Activated CD8-positive, alpha-beta memory T cell treated with anti-CD3 and anti-CD28 coated beads, Interleukin-2, amount 50 U/mL, for 1 hour (primary cell): Measurements from ENCODE around the gene TEX55.
"Not testable (repeated sequence)": the region's sequence is repeated elsewhere in the genome, so short reads cannot be mapped to it uniquely, and the experiment has no call there.

ENCODE experiments used
- DNase-seq: peaks from one replicate; pipeline ENCODE4 v3.0.0-alpha.2; 2020; ENCODE audit errors: extremely low read depth

TEX55 gene

DNA sequence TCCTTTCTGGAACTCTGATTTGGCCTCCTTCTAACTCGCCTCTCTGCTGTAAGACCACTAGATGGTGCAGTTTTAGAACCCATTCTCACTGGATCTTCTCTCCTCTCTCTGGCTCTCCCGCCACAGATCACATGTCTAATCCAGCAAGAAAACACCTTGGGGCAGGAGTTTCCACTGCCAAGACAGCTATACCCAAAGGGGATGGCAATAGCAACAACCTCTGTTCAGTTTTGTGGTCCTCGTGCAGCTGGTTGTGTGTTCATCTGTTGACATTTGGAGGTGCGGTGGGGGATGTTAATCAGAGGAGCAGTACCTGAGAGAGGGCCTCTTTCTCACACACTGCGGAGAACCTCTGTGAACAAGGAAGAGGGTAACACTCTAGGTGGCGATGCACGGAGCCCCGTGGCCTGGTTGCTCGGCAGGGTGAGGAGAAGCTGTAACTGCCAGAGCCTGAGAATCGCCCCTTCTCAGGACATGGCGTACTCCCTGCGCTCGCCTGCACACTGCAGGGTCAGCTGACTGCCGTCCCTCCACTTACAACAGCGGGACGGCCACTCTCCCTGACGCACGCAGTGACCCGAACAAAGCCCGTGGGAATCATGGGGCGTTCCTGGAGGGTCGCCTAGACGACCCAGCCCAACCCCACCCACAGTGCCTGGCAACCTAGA, at the start of gene TEX55:
TSS of gene TEX55 (plus strand) at position 666 of the 668 bp plus-strand sequence. CDS start 25 bp downstream, outside the sequence.
- no peak for DNase-seq

DNA sequence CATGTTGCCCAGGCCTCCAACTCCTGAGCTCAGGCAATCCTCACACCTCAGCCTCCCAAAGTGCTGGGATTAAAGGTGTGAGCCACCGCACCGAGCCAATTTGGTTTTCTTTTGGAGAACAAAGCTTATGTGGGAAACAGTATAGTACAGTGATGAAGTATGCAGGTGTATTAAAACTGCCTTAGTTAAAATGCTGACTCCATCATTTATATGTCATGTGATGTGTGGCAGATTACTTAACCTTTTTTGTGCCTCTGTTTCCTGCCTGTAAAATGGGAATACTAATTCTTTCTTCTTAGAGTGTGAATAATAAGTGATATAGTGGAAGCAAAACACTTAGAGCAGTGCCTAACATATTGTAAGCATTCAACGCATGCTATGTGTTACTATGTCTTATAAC, 48.0 kb upstream of the TEX55 start:
- no peak for DNase-seq

DNA sequence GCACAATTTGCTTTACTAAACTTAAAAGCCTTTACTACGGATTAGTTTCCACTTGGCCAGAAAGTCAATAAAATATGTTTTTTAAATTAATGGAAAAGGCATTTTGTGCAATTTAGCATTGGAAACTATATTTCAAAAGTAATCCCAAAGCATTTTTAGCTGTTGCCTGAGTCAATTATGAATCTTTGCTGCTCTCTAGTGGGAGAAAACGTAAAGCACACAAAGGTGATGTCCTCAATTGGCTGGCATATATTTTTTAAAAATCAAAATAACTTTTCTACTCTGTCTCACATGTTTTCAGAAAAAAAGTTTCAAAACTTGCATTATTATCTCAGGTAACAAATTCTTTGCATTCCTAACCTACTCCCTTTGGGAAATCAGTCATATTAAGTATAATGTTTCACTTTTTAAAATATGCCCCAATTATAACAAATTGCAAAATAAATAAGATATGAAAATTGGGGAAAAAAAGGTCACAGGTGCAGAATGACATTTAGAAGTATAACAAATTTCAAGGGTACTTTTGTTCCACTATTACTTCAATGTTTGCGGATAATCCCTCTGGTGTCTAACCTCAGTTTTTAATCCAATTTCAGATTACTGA, 47.2 kb upstream of the TEX55 start:
- DNase-seq, result no peak

DNA sequence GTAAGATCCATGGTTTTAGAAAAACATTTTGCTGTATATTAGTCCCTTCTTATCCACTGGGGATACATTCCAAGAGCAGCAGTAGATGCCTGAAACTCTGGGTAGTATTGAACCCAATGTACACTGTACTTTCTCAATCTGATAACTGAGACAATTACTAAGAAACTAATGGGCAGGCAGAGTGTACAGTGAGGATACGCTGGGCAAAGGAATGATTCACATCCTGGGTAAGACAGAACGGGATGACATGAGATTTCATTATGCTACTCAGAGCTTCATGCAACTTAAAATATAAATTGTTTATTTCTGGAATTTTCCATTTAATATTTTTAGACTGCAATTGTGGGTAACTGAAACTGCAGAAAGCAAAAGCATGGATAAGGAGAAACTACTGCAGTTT, 46.2 kb upstream of the TEX55 start:
- no peak for DNase-seq

DNA sequence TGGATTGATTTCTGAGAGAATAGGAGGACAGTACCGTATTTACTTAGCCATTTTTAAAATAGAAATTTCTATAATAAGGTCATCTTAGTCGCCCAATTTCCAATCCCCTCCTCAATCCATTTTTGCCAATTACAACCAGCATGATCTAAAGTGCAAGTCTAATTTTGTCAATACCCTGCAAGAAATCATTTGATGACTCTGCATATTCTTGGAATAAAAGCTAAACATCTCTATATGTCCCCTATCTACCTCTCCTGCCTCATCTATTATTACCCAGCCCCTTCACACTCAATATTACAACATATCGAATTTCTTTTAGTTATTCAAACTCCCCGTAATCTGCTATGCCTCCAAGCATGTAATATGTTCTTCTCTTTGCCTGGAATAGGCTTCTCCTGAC, 41.9 kb upstream of the TEX55 start:
- no peak for DNase-seq

DNA sequence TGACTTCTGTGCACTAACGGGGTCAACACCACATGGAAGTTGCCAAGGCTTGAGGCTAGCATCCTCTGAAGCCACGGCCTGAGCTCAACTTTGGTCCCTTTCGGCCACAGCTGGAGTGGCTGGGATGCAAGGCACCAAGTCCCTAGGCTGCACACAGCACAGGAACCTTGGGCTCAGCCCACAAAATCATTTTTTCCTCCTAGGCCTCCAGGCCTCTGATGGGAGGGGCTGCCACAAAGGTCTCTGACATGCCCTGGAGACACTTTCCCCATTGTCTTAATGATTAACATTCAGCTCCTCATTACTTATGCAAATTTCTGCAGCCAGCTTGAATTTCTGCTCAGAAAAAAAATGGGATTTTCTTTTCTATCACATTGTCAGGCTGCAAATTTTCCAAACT, 27.6 kb upstream of the TEX55 start:
- DNase-seq, result not testable (repeated sequence)

DNA sequence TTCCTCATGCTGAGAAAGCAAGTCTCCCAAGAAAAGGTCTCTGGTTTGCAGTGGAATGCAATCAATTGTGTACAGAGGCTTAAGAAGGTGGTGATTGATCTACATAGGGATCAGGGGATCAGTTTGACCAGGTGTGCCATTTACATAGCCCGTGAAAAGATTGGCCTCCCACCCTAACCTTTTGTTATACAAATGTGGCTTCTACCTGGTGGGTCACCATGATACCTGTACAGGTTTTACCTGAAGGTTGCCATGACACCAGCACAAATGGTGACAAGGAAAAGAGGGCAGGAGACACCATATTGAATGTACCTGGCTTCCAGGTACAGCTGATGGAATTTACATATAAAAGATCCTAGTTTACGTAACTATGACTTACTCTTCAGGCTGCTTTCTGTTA, 25.5 kb upstream of the TEX55 start:
- no peak for DNase-seq

DNA sequence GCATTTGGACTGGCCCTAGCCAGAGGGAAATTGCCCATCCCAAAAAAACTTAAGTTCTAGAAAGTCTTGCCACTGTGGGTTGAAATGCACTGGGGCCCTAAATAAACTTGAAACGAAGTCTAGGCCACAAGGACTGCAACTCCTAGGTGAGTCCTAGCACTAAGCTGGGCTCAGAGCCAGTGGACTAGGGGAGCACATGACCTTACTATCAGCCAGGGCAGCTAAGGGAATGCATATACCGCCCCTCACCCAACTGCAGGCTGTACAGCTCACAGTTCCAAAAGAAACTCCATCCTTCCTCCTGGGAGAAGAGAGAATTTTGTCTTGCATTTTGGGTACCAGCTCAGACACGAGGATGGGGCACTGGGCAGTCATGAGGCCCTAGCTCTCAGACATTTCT, 23.6 kb upstream of the TEX55 start:
- no peak for DNase-seq

DNA sequence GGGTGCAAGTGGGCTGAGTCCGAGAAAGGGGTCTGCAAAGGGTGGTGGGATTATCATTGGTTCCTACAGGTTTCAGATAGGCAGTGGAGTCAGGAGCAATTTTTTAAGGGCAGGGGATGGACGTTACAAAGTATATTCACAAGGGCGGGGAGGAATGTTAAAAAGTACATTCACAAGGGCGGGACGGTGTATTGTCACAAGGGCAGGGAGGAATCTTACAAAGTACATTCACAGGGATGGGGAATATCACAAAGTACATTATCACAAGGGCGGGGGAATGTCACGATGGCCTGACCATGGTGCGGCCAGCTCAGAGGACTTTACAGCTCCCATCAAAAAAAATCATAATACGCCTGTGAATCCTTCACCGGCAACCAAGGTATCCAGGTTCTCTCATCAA, 20.6 kb upstream of the TEX55 start:
- no peak for DNase-seq

DNA sequence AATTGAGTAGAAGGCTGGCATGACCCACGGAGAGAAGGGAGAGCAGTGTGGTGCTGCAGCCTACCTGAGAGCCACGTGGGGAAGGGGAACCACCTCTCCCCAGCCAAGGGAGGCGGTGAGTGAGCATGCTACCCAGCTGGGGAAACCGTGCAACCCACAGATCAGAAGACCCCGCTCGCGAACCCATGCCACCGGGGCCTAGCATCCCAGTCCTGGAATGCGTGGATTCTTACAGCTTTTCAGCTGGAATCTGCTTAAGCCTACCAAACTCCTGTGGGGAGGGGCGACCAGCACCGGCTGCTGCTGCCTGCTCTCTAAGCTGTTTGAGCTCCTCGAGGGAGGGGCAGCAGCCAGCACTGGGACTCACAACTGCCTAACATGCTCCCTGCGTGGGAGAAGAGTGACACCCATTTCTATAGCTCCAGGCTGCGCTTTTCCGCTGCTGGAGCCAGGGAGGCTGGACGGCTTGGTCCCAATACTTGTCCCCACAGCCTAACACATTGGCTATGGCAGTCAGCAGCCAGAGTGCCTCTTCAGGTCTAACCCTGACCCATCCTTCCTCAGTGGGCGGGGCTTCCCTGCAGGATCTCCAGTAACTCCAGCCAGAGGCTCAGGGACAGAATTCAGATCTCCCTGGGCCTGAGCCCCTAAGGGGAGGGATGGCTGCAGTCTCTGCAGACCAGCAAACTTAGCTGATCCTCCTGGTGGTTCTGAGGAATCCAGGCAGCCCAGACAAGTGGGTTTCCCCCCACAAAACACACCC, 20.0 kb upstream of the TEX55 start:
- DNase-seq, result no peak

DNA sequence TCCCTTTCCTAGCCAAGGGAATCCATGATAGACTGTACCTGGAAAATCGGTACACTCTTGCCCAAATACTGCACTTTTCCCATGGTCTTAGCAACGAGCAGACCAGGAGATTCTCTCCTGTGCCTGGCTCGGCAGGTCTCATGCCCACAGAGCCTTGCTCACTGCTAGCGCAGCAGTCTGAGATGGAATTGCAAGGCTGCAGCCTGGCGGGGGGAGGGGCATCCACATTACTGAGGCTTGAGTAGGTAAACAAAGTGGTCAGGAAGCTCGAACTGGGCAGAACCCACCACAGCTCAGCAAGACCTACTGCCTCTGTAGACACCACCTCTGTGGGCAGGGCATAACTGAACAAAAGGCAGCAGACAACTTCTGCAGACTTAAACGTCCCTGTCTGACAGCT, 15.7 kb upstream of the TEX55 start:
- not testable (repeated sequence) for DNase-seq

DNA sequence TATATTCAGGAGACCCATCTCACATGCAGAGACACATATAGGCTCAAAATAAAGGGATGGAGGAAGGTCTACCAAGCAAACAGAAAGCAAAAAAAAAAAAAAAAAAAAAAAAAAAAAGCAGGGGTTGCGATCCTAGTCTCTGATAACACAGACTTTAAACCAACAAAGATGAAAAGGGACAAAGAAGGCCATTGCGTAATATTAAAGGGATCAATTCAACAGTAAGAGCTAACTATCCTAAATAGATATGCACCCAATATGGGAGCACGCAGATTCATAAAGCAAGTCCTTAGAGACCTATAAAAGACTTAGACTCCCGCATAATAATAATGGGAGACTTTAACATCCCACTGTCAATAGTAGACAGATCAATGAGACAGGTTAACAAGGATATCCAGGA, 13.7 kb upstream of the TEX55 start:
- not testable (repeated sequence) for DNase-seq

DNA sequence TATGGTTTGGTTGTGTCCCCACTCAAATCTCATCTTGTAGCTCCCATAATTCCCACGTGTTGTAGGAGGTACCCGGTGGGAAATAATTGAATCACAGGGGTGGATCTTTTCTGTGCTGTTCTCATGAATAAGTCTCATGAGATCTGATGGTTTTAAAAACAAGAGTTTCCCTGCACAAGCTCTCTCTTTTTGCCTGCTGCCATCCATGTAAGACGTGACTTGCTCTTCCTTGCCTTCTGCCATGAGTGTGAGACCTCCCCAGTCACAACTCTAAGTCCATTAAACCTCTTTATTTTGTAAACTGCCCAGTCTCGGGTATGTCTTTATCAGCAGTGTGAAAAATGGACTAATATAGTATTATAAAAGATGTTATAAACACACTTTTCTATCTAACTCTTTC, 6.6 kb upstream of the TEX55 start:
- not testable (repeated sequence) for DNase-seq

DNA sequence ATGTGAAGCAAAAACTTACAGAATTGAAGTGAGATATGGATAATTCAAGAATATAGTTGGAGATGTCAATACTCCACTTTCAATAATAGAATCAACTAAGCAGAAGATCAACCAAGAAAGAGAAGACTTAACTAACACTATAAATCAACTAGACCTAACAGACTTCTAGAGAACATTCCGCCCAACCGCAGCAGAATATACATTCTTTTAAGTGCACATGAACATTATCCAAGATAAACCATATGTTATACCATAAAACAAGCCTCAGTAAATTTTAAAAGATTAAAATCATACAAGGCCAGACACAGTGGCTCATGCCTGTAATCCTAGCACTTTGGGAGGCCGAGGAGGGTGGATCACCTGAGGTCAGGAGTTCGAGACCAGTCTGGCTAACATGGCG, 5.5 kb upstream of the TEX55 start:
- DNase-seq, result no peak

DNA sequence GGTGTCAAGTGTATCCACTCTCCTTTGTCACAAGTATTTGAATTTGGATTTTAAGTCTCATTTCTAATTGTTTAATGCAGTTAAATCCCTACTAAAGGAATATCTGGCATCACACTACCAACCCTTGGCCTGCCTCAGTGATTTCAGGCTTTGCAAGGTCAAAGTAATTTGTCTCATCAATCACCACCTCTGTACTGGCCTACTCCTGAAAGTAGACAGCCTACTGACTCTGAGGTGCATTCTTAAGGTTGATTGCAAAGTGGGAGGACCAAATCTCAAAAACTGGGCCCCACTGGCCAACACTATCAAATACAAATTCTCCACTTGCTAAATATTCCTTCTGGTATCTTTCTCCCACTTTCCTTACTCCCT, 851 bp upstream of the TEX55 start:
- DNase-seq, result no peak

DNA sequence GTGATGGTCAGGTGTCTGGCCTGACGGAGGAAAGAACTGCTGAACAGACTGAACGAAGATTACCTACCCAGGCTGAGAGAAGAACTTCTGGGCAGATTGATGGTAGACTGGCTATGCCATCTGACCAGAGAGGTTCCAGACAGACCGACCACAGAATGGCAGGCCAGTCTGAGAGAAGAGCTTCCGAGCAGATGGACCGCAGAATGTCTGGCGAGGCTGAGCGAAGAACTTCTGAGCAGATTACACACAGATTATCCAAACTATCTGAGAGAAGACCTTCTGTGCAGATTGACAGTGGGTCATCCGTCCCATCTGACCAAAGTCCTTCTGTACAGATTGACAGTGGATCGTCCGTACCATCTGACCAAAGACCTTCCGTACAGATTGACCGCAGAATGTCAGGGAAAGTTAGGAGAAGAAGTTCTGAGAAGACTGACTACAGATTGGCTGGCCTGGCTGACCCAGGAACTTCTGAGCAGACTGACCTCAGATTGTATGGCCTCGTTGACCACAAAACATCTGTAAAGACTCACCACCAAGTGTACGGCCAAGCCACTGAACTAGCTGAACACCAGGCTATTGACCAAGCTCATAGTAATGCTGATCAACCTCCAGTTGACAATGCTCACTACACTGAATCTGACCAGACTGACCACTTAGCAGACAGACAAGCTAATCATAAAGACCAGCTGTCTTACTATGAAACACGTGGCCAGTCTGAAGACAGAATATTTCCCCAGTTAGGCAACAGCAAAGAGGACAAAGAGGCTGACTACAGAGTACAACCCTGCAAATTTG, 812 bp downstream of the TEX55 start:
- DNase-seq, result no peak

DNA sequence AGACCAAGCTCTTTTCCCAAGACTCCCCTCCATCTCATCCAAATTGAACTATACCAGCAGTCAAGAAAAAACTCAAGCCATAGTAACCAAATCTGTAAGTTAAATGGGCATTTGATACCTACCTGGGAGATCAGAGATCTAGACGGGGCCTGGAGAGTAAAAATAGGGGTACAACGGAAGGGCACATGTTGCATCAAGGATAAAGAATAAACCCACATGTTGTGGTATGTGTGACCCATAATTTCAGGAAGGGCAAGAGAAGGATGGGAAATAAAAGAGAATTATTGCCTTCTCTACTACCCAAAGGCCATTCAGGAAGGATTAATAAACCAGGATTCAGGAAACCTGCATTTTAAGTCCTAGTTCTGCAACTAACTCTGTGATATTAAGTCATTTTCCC, 1.5 kb downstream of the TEX55 start:
- no peak for DNase-seq

DNA sequence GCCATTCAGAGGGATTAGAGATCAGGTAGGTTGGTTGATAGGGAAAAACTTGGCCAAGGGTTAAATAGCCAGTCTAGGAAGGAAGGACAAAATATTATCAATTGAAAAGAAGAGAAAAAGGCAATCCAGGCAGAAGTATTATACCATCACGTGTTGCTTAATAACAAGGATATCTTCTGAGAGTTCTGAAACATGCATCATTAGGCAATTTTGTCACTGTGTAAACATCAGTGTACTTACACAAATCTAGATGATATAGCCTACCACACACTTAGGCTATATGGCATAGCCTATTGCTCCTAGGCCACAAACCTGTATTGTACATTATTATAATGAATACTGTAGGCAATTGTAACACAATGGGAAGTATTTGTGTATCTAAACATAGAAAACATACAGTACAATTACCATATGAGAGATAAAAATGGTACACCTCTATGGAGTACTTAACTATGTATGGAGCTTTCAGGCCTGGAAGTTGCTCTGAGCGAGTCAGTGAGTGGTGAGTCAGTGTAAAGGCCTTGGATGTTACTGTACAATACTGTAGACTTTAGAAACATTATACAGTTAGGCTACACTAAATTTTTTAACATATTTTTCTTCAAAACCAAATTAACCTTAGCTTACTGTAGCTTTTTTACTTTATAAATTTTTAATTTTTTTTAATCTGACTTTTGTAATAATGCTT, 2.7 kb downstream of the TEX55 start:
- no peak for DNase-seq

DNA sequence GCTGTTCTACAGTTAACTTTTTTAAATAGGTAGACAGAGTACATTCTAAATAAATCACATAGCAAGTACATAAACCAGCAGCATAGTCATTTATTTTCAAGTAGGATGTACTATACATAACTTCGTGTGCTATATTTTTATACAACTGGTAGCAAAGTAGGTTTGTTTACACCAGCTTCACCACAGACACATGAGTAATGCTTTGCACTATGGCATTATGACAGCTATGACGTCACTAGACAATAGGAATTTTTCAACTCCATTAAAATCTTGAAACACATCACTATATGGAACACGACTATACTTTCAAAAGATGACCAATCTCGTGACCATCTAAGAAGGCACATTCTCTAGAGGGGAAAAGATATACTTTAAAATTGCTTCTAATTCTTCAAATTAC, 3.5 kb downstream of the TEX55 start:
- DNase-seq, result no peak

DNA sequence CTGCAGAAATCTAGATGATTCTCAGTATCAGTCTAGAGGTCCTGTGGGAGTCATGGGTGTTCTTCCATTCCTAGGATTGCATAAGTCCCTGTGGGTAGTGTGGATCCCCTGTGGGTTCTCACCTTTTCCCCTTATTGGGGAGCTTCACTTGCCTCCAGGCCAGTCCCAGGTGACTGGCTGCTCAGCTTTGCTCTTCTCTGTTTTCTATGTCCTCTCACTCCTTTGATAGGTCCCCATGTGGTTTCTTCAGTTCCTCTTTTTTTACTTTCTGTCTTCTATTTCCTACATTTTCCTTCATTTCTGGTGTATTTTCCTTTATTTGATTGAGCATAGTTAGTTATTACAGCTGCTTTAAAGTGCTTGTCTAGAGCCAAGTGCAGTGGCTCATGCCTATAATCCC, 10.9 kb downstream of the TEX55 start:
- DNase-seq, result no peak

DNA sequence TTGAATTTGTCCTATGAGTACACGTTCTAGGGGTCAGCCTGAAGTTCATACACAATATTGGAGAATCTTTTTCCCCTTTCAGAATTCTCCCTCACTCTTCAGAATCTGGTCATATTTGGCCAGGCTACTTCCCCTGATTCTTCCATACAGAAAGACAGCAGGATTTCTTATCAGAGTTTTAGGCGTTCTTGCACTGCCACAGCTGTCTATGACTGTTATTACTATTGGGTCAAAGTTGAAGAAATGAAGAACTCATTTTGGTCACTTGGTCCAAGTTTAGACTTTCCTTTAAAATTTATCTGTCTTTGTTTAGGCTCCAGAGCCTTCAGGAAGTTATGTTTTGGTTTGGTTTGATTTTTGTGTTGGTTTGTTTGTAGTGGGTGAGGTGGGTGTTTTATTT, 12.0 kb downstream of the TEX55 start:
- no peak for DNase-seq

DNA sequence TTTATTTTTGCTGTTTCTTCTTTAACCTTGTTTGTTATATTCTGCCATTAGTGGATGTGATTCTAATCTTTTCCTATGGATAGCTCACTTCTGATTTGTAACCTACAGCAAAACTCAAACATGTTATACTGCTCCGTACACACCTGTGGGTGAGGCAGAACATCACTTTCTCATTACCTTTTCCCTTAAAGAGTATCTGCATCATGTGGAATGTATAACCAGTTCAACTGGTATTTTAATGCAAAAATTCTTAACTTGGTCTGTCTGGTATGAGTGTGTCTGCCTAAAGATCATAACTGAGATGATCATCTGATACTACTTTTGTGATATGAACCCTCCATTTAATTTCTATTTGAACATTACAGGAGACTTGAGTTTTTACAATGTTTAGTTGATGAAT, 14.4 kb downstream of the TEX55 start:
- DNase-seq, result no peak
